HG03439 (cell line): Measurements from ENCODE around the gene VTN.
A peak's percentile ranks its signal among the peaks of the same experiment; 100 is the strongest.
"Not testable (repeated sequence)": the region's sequence is repeated elsewhere in the genome, so short reads cannot be mapped to it uniquely, and the experiment has no call there.

Experiments
- ATAC-seq: cut with Tn5 transposase; IDR thresholded peaks from one replicate; pipeline ENCODE4 v1.9.1; 2021; ENCODE audit warnings: mild to moderate bottlenecking, moderate library complexity; ENCODE audit not compliant: unreplicated experiment

VTN gene

GRCh38 chr17:28344011-28344410, 26.1 kb downstream of the VTN start:
- ATAC-seq, result no peak

GRCh38 chr17:28343491-28343932, 26.6 kb downstream of the VTN start:
- no peak for ATAC-seq

- no peak for ATAC-seq
Observed at GRCh38 chr17:28342313-28342712, 27.8 kb downstream of the VTN start.

GRCh38 chr17:28341516-28341915, 28.6 kb downstream of the VTN start:
- ATAC-seq, result no peak

GRCh38 chr17:28340374-28340773, 29.7 kb downstream of the VTN start:
- no peak for ATAC-seq

GRCh38 chr17:28339431-28339830, 30.7 kb downstream of the VTN start:
- ATAC-seq, result no peak

- ATAC-seq, result not testable (repeated sequence)
Observed at GRCh38 chr17:28338769-28339212, 31.3 kb downstream of the VTN start.

GRCh38 chr17:28338056-28338768, 31.9 kb downstream of the VTN start:
- no peak for ATAC-seq

GRCh38 chr17:28335959-28336871, 33.9 kb downstream of the VTN start:
- no peak for ATAC-seq

- peak; percentile 95 for ATAC-seq
Observed at GRCh38 chr17:28335201-28335958, 34.7 kb downstream of the VTN start, which contains the start of the genes IFT20 and TNFAIP1. Gene IFT20, minus strand, starts transcription at chr17:28335472. Its CDS starts 3,487 bp downstream, at chr17:28331985. Gene TNFAIP1, plus strand, starts transcription at chr17:28335761. Its CDS starts 3,761 bp downstream, at chr17:28339522.

- ATAC-seq, result no peak
Observed at GRCh38 chr17:28334666-28335200, 35.4 kb downstream of the VTN start.

GRCh38 chr17:28334171-28334570, 35.9 kb downstream of the VTN start:
- ATAC-seq, result no peak

- ATAC-seq, result no peak
Observed at GRCh38 chr17:28333083-28333746, 36.9 kb downstream of the VTN start.

GRCh38 chr17:28331891-28332420, 38.2 kb downstream of the VTN start:
- ATAC-seq, result no peak

- no peak for ATAC-seq
Observed at GRCh38 chr17:28330671-28331070, 39.4 kb downstream of the VTN start.

GRCh38 chr17:28328325-28328724, 41.8 kb downstream of the VTN start:
- ATAC-seq, result no peak

- no peak for ATAC-seq
Observed at GRCh38 chr17:28327709-28328108, 42.4 kb downstream of the VTN start.

GRCh38 chr17:28327031-28327607, 43.0 kb downstream of the VTN start:
- no peak for ATAC-seq

GRCh38 chr17:28326114-28326513, 44.0 kb downstream of the VTN start:
- ATAC-seq, result no peak

- no peak for ATAC-seq
Observed at GRCh38 chr17:28325211-28325610, 44.9 kb downstream of the VTN start.
